ENCODE results near the gene FRAT2. TPM values are rescaled to one million over a fixed set of nuclear protein-coding genes. Genes with fewer than 3 reads are reported as not detected.

Gene FRAT2
- total and polyA plus RNA-seq, 10 of the 15 experiments (the other 5 are each of a cell fraction or from before 2014, with no cell fraction given): 0.69 to 5.9 (median 3.8) TPM

- ChIA-PET SMC1A (ENCODE audit: uncharacterized antibody, unreplicated experiment) (no interaction called here), POLR2A (no interaction called here), CTCF (no interaction called here), RAD21 (ENCODE audit: unreplicated experiment) (no interaction called here)
- DNase-seq (ENCODE audit: low read depth, low spot score) (no peak), ATAC-seq (no peak), FAIRE-seq (no peak)
- 90% methylated on average over 8 of the region's 8 CpGs for WGBS (ENCODE audit: insufficient coverage, insufficient replicate concordance, low lambda C conversion rate, missing lambda C conversion rate)
- H4K20me1 ChIP-seq (ENCODE audit: control insufficient read depth, insufficient read depth): no peaks in the 10 kb centered on the region
- BruUV-seq (replicated peaks): no TSS peak
- H3K27ac ChIP-seq (ENCODE audit: control insufficient read depth, insufficient read depth): no peak overlapping the region
- H3K27me3 ChIP-seq (replicated peaks in 1 of 2; ENCODE audit: control insufficient read depth in 2 of 2, insufficient read depth in 2 of 2, low read length in 1 of 2): no peaks in the 10 kb centered on the region
- H3K9me3 ChIP-seq (replicated peaks; ENCODE audit: control insufficient read depth, insufficient read depth, low read length): no peaks in the 10 kb centered on the region
- in situ Hi-C loops (cut with MboI) (no loop called here), intact Hi-C loops (cut with micrococcal nuclease; ENCODE audit: unreplicated experiment) (no loop called here)
- H3K79me2 ChIP-seq (ENCODE audit: control insufficient read depth, insufficient read depth, low read length): no peaks in the 10 kb centered on the region
- H3K4me3 ChIP-seq: no peak overlapping the region
- no peak for TF ChIP-seq SREBF2 (IDR thresholded peaks at IDR 0.05; ENCODE audit: low read length)
- no peak for TF ChIP-seq HSF1 (IDR thresholded peaks at IDR 0.05; ENCODE audit: low read depth, low read length)
- TF ChIP-seq RFX5 (IDR thresholded peaks at IDR 0.05; ENCODE audit: low read depth, low read length): no peak
- H3K9ac ChIP-seq (ENCODE audit: control insufficient read depth, insufficient read depth, low read length): no peak overlapping the region
- no peaks in the 10 kb centered on the region for H3K4me1 ChIP-seq (ENCODE audit: control insufficient read depth, insufficient read depth, low read length)
- no peak overlapping the region for H3K4me2 ChIP-seq (ENCODE audit: control insufficient read depth, insufficient read depth)
- H3K36me3 ChIP-seq (ENCODE audit: control insufficient read depth in 2 of 2, insufficient read depth in 2 of 2, low read length in 1 of 2): peaks cover 7 to 22% of the 10 kb centered on the region in 2 experiments; a peak in 3 of 4 replicates
- H2AFZ ChIP-seq (ENCODE audit: control insufficient read depth, low read depth, low read length): no peak overlapping the region
Measured at GRCh38 chr10:97381626-97382025, 47.1 kb upstream of the FRAT2 start.

GRCh38 chr10:97380516-97380915, 46.0 kb upstream of the FRAT2 start:
- in situ Hi-C loops (cut with MboI) (no loop called here), intact Hi-C loops (cut with micrococcal nuclease; ENCODE audit: unreplicated experiment) (no loop called here)
- H3K4me3 ChIP-seq: no peak overlapping the region
- no peak for ATAC-seq
- H4K20me1 ChIP-seq (ENCODE audit: control insufficient read depth, insufficient read depth): no peaks in the 10 kb centered on the region
- no peak for FAIRE-seq
- no peak overlapping the region for H2AFZ ChIP-seq (ENCODE audit: control insufficient read depth, low read depth, low read length)
- H3K79me2 ChIP-seq (ENCODE audit: control insufficient read depth, insufficient read depth, low read length): no peaks in the 10 kb centered on the region
- no peak for DNase-seq (ENCODE audit: low read depth, low spot score)
- POLR2A ChIA-PET: no interaction called here
- WGBS (ENCODE audit: insufficient coverage, insufficient replicate concordance, low lambda C conversion rate, missing lambda C conversion rate): 96% methylated on average over 8 of the region's 8 CpGs
- no peak overlapping the region for H3K4me2 ChIP-seq (ENCODE audit: control insufficient read depth, insufficient read depth)
- peaks cover 7 to 20% of the 10 kb centered on the region in 2 experiments; a peak in 3 of 4 replicates for H3K36me3 ChIP-seq (ENCODE audit: control insufficient read depth in 2 of 2, insufficient read depth in 2 of 2, low read length in 1 of 2)
- no peaks in the 10 kb centered on the region for H3K9me3 ChIP-seq (replicated peaks; ENCODE audit: control insufficient read depth, insufficient read depth, low read length)
- H3K4me1 ChIP-seq (ENCODE audit: control insufficient read depth, insufficient read depth, low read length): no peaks in the 10 kb centered on the region
- RAD21 ChIA-PET (ENCODE audit: unreplicated experiment): no interaction called here
- no peak overlapping the region for H3K9ac ChIP-seq (ENCODE audit: control insufficient read depth, insufficient read depth, low read length)
- SMC1A ChIA-PET (ENCODE audit: uncharacterized antibody, unreplicated experiment): no interaction called here
- BruUV-seq (replicated peaks): no TSS peak
- H3K27ac ChIP-seq (ENCODE audit: control insufficient read depth, insufficient read depth): no peak overlapping the region
- CTCF ChIA-PET: no interaction called here
- no peaks in the 10 kb centered on the region for H3K27me3 ChIP-seq (replicated peaks in 1 of 2; ENCODE audit: control insufficient read depth in 2 of 2, insufficient read depth in 2 of 2, low read length in 1 of 2)
- TF ChIP-seq RB1 (IDR thresholded peaks at IDR 0.05; ENCODE audit: borderline replicate concordance) (no peak), MYC (IDR thresholded peaks at IDR 0.05; ENCODE audit: insufficient read depth, insufficient read length, insufficient replicate concordance, low read length, severe bottlenecking) (no peak), ZNF217 (IDR thresholded peaks at IDR 0.05) (no peak), ZBTB11 (CRISPR knock-in tag; IDR thresholded peaks at IDR 0.05) (no peak)
